Stomach (tissue), 9 donors: ENCODE results near the gene AKR1C2. TPM values are rescaled to one million over a fixed set of nuclear protein-coding genes. Genes with fewer than 3 reads are reported as not detected.
"Not testable (repeated sequence)": the region's sequence is repeated elsewhere in the genome, so short reads cannot be mapped to it uniquely, and the experiment has no call there.

Experiments used
- DNase-seq, 2 donors: peaks; one replicate each; pipeline versions ENCODE4 v3.0.0 to v3.0.0-alpha.2; 2013 to 2019
- H3K27ac ChIP-seq, 5 donors: fragments of 200-600 bp in 4 of 5; sonication (generic) in 4 of 5; one replicate each; pipeline ENCODE4 v1.5.1; 2013 to 2019; ENCODE audit warnings: mild to moderate bottlenecking in 1 of 5, moderate library complexity in 1 of 5
- H3K27me3 ChIP-seq, 3 donors: fragments of 200-600 bp; sonication (generic); one replicate each; pipeline ENCODE4 v1.5.1; 2017 to 2019; ENCODE audit warnings: mixed run types in 1 of 3
- H3K36me3 ChIP-seq, 4 donors: fragments of 200-600 bp; sonication (generic); 1 replicate in 3 of 4; 2 replicates in 1 of 4; pipeline ENCODE4 v1.5.1; 2016 to 2019
- H3K4me1 ChIP-seq, 4 donors: fragments of 200-600 bp; sonication (generic); one replicate each; pipeline ENCODE4 v1.5.1; 2016 to 2019
- H3K4me3 ChIP-seq, 4 donors: fragments of 200-600 bp; sonication (generic) in 3 of 4; one replicate each; pipeline ENCODE4 v1.5.1; 2016 to 2019; ENCODE audit warnings: mild to moderate bottlenecking in 1 of 4
- H3K9me3 ChIP-seq, 4 donors: fragments of 200-600 bp; sonication (generic); one replicate each; pipeline ENCODE4 v1.5.1; 2016 to 2019
- EP300 ChIP-seq: sonication (generic); formaldehyde crosslinking; IDR thresholded peaks from one replicate; pipeline ENCODE4 v1.6.1; 2017; ENCODE audit warnings: antibody characterized with exemption
- POLR2A ChIP-seq, 4 donors: fragments of 450-650 bp; IDR thresholded peaks; one replicate each; pipeline ENCODE4 v1.6.1; 2016; ENCODE audit warnings: antibody characterized with exemption in 4 of 4, control low read depth in 2 of 4, mild to moderate bottlenecking in 1 of 4, moderate library complexity in 1 of 4
- POLR2AphosphoS5 ChIP-seq, 3 donors: sonication (generic); formaldehyde crosslinking; IDR thresholded peaks; one replicate each; pipeline ENCODE4 v1.6.1; 2016; ENCODE audit warnings: antibody characterized with exemption in 3 of 3
- WGBS, 5 donors: extraction: QIAGEN DNeasy Blood & Tissue Kit in 3 of 5; methylation state at CpG; one replicate each; pipeline versions ENCODE4 v1.1.5 to v1.1.7; 2013 to 2018; 5-methylcytosine and 5-hydroxymethylcytosine counted together
- intact Hi-C: fragments of 100-400 bp; cut with DNase I; formaldehyde crosslinking; loops from one replicate; pipeline ENCODE4 v1.15.1; 2023; ENCODE audit warnings: low total_unique reads
- polyA plus RNA-seq, 3 donors: library from polyadenylated mRNA; stranded (reverse); fragments of 200-250 nt; gene quantifications; one replicate each; pipeline ENCODE4 v1.2.3, GENCODE V29; 2013
- total RNA-seq, 5 donors: library from RNA; depleted of rRNA; stranded (reverse); fragments of >200 nt; gene quantifications; one replicate each; pipeline versions ENCODE4 v1.1.0 to v1.2.3, GENCODE V29; 2014 to 2016
- TF ChIP-seq, protein P1 (sequence below), 7 experiments: fragments of 450-650 bp in 4 of 7; fragments of 200-600 bp in 3 of 7; sonication (generic) in 3 of 7; IDR thresholded peaks; one replicate each; pipeline ENCODE4 v1.5.1; 2016 to 2019; ENCODE audit warnings: antibody characterized with exemption in 7 of 7, control low read depth in 2 of 7, mild to moderate bottlenecking in 1 of 7
- donor health status: healthy with polysubstance abuse.
- donor health status: Bipolar disorder and iron deficiency.
- donor health status: healthy.

Gene AKR1C2
- total and polyA plus RNA-seq, 8 donors, result 30.4 to 507 (median 63.1) TPM

DNA sequence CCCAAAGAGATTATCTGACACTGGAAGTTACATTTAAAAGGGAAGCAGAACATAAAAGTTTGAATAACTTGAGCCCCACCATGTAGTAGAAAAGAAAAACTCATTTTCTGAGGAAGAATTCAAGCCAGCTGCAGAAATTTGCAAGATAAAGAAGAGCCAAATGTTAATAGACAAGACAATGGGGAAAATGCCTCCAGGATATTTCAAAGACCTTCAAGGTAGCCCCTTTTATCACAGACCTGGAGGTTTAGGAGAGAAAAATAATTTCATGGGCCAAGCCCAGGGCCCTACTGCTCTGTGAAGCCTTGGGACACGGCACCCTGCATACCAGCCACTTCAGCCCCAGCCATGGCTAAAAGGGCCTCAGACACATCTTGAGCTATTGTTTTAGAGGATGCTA is 58.8 kb downstream of the AKR1C2 start:
- TF ChIP-seq POLR2AphosphoS5 (IDR thresholded peaks at IDR 0.05) (no peak), EP300 (no peak), POLR2A (IDR thresholded peaks at IDR 0.05) (no peak)
- TF ChIP-seq, protein P1, sequence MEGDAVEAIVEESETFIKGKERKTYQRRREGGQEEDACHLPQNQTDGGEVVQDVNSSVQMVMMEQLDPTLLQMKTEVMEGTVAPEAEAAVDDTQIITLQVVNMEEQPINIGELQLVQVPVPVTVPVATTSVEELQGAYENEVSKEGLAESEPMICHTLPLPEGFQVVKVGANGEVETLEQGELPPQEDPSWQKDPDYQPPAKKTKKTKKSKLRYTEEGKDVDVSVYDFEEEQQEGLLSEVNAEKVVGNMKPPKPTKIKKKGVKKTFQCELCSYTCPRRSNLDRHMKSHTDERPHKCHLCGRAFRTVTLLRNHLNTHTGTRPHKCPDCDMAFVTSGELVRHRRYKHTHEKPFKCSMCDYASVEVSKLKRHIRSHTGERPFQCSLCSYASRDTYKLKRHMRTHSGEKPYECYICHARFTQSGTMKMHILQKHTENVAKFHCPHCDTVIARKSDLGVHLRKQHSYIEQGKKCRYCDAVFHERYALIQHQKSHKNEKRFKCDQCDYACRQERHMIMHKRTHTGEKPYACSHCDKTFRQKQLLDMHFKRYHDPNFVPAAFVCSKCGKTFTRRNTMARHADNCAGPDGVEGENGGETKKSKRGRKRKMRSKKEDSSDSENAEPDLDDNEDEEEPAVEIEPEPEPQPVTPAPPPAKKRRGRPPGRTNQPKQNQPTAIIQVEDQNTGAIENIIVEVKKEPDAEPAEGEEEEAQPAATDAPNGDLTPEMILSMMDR (IDR thresholded peaks at IDR 0.05), result no peak
- no peaks in the 10 kb centered on the region for H3K36me3 ChIP-seq
- no peak overlapping the region for H3K4me3 ChIP-seq
- H3K4me1 ChIP-seq, result peaks cover 36 to 85% (median 59%) of the 10 kb centered on the region in 4 donors
- no peaks in the 10 kb centered on the region for H3K9me3 ChIP-seq
- intact Hi-C loops, result no loop called here
- DNase-seq, result no peak
- peak overlapping the region in 2 of 5 donors; percentile 85 to 86 for H3K27ac ChIP-seq
- WGBS, 5 donors, result 67 to 100% (median 100%) methylated on average over 1 of the region's 1 CpG
- H3K27me3 ChIP-seq, result no peaks in the 10 kb centered on the region

DNA sequence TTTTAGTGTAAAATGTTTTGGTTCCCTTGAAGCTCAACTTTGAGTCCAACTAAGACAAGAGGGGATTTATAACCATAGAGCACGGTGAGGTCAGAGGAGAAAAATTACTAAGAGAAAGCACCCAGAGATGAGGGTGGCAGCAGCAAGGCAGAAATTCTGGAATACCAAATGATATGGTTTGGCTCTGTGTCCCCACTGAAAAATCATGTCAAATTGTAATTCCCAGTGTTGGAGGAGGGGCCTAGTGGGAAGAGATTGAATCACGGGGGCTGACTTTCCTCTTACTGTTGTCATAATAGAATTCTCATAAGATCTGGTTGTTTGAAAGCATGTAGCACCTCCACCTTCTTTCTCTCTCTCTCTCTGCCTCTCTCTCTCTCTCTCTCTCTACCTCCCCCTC is 59.8 kb downstream of the AKR1C2 start:
- H3K4me1 ChIP-seq, result peaks cover 40 to 75% (median 58%) of the 10 kb centered on the region in 4 donors

DNA sequence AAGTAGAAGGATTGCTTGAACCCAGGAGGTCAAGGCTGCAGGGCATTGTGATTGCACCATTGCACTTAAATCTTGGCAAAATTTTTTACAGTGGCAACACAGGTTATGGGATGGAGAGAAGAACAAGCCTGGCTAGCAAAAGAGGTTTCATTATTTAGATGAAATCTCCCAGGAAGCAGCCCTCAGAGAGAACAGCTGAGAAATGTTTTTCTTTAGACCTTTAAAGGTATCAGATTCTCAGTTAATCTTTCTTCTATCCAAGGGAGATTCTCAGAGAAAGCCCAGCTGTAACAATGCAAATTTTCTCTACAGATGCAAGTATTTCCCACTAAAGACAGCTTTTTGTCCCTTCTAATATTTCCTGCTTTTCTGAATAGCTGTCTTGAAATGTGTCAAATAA is 60.2 kb downstream of the AKR1C2 start:
- Histone ChIP-seq H3K27ac (peak overlapping the region in 4 of 5 donors; percentile 69 to 86 (median 77)), H3K4me1 (peaks cover 36 to 71% (median 54%) of the 10 kb centered on the region in 4 donors)
- intact Hi-C loops, H3K27me3 ChIP-seq, H3K4me3 ChIP-seq, H3K9me3 ChIP-seq, H3K36me3 ChIP-seq, DNase-seq: not testable (repeated sequence)

More for the DNA sequence above, 59.8 kb downstream of the AKR1C2 start:
- TF ChIP-seq EP300 (no peak), POLR2AphosphoS5 (IDR thresholded peaks at IDR 0.05) (no peak), POLR2A (IDR thresholded peaks at IDR 0.05) (no peak)
- TF ChIP-seq, protein P1 (IDR thresholded peaks at IDR 0.05), result no peak
- Histone ChIP-seq H3K4me3 (no peak overlapping the region), H3K27ac (peak overlapping the region in 4 of 5 donors; percentile 69 to 86 (median 77)), H3K27me3 (no peaks in the 10 kb centered on the region), H3K36me3 (no peaks in the 10 kb centered on the region), H3K9me3 (no peaks in the 10 kb centered on the region)
- 55 to 84% (median 81%) methylated on average over 2 of the region's 2 CpGs for WGBS, 5 donors
- no peak for DNase-seq
- intact Hi-C loops, result no loop called here

DNA sequence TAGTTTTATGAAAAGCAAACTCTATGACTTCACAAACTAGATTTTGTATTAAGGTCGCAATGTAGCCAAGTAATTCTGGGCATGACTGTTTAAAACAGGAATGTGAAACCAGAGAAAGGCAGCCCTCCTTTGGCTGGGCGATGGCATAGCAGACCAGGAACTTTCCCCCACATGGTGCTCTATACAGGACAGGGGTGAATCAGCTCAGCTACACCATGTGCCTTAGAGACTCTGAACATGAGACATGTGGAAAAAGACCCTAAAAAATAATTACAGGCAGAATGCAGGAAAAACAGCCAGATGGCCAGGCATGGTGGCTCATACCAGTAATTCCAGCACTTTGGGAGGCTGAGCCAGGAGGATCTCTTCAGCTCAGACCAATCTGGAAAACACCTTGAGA is 60.7 kb downstream of the AKR1C2 start:
- TF ChIP-seq POLR2AphosphoS5 (IDR thresholded peaks at IDR 0.05), result peak in 1 of 3 donors; percentile 32
- TF ChIP-seq, protein P1 (IDR thresholded peaks at IDR 0.05), result peak in 2 of 7 experiments; percentile 18 to 38
- peak overlapping the region in 4 of 5 donors; percentile 69 to 86 (median 77) for H3K27ac ChIP-seq
- WGBS, 5 donors, result 26 to 47% (median 34%) methylated on average over 2 of the region's 2 CpGs
- peak; percentile 50 to 55 for DNase-seq
- peaks cover 31 to 67% (median 49%) of the 10 kb centered on the region in 4 donors for H3K4me1 ChIP-seq
- H3K27me3 ChIP-seq, intact Hi-C loops, H3K9me3 ChIP-seq, H3K4me3 ChIP-seq, H3K36me3 ChIP-seq: not testable (repeated sequence)

DNA sequence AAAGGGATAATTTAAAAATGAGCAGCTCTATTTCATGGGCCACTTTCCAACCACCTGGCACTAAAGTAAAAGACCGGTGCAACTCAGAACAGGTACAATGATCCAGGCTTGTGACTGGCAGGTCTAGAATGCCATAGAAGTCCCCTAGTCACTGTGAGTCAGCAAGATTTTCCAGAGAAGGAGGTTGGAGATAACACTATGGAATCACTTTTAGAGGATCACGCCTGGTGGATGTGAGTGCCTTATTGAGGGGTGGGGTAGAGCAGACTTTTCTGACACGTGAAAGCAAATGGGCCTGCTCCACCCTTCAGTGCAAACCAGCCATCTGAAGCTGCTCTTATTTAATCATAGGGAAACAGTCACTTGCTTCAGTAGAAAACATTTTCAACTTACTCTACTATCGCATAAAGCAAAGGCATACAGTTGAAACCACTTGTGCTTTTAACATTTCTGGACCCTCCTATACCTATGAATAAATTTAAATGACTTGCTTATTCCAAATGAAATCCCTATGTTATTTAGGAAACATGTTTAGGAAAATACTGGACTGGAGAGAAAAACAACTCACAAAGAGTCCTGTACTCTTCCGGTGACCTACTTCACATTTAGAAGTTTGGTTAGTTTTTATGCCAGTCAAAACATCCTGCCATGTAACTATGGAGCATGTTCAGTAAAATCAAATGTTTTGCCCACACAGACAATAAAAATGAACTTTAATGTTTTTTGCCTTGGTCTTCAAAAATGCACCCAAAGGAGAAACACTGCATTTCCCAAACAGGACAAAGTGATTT is 61.9 kb downstream of the AKR1C2 start:
- TF ChIP-seq POLR2AphosphoS5 (IDR thresholded peaks at IDR 0.05) (peak in 2 of 3 donors; percentile 35 to 84), EP300 (no peak)

DNA sequence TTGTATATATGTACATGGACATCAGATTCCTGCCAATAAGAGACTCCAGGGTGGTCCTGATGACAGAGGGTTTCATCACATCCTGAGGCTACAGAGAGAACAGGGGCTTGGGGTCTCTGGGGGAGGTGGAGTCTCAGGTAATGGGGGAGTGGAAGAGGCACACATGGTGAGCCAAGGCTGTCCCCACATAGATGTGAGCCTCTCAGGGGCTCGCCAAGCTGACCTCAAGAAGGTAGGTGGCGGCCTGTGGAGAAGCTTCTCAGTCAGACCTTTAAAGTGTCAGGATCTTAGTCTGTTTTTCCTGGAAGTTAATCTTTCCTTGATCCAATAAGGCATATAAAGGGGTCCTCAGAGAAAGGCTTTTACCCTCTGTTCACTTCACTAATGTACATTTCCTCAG is 62.7 kb downstream of the AKR1C2 start:
- intact Hi-C loops, H3K4me3 ChIP-seq, H3K9me3 ChIP-seq, H3K36me3 ChIP-seq, H3K27me3 ChIP-seq, DNase-seq: not testable (repeated sequence)
- peak overlapping the region; percentile 52 to 86 (median 69) for H3K27ac ChIP-seq
- H3K4me1 ChIP-seq, result peaks cover 22 to 51% (median 33%) of the 10 kb centered on the region in 4 donors
- WGBS, 5 donors, result 94 to 100% (median 99%) methylated on average over 1 to 2 of the region's 2 CpGs

More for the DNA sequence above, 61.9 kb downstream of the AKR1C2 start:
- Histone ChIP-seq H3K36me3 (no peaks in the 10 kb centered on the region), H3K9me3 (no peaks in the 10 kb centered on the region), H3K4me3 (no peak overlapping the region), H3K4me1 (peaks cover 24 to 60% (median 40%) of the 10 kb centered on the region in 4 donors), H3K27me3 (no peaks in the 10 kb centered on the region), H3K27ac (peak overlapping the region; percentile 14 to 86 (median 69))
- DNase-seq, result peak; percentile 48 to 61
- WGBS, 5 donors, result 45 to 63% (median 59%) methylated on average over 5 of the region's 5 CpGs
- intact Hi-C loops, result no loop called here

DNA sequence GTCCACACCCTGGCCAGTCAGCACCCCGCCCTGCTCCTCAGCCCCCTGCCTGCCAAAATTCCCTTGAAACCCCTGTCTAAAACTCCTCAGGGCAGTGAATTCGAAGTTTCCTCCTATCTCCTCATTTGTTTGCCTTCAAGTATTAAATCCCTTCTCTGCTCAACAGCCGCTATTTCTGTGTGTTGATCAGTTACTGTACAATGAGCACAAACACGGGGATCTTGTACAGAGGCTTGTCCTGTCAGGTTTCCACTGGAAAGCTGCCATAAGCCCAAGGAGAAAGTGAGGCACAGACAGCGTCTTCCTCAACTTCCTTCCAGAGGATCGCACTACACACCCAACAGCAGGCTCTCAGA is 63.6 kb downstream of the AKR1C2 start:
- H3K27me3 ChIP-seq, DNase-seq, H3K9me3 ChIP-seq, intact Hi-C loops, H3K36me3 ChIP-seq, H3K4me3 ChIP-seq: not testable (repeated sequence)
- peak overlapping the region in 3 of 5 donors; percentile 69 to 86 (median 85) for H3K27ac ChIP-seq
- WGBS, 5 donors, result 37 to 64% (median 57%) methylated on average over 6 of the region's 6 CpGs
- peaks cover 21 to 52% (median 36%) of the 10 kb centered on the region in 4 donors for H3K4me1 ChIP-seq
